Amniotic stem cell (primary cell): ENCODE data around the gene GHR.
"Not testable (repeated sequence)": the region's sequence is repeated elsewhere in the genome, so short reads cannot be mapped to it uniquely, and the experiment has no call there.

Experiments
- DNase-seq: peaks from one replicate; lab custom pipeline; 2025; lab: John Stamatoyannopoulos, UW

The GHR gene

GRCh38 chr5:42718591-42718990, 295.4 kb downstream of the GHR start:
- no peak for DNase-seq

- no peak for DNase-seq
Measured at GRCh38 chr5:42719034-42719433, 295.8 kb downstream of the GHR start.

- no peak for DNase-seq
Measured at GRCh38 chr5:42720251-42720650, 297.0 kb downstream of the GHR start.

GRCh38 chr5:42721484-42721883, 298.2 kb downstream of the GHR start:
- DNase-seq: no peak

GRCh38 chr5:42734531-42735058, 311.4 kb downstream of the GHR start:
- DNase-seq: not testable (repeated sequence)

GRCh38 chr5:42740920-42741319, 317.7 kb downstream of the GHR start:
- DNase-seq: no peak

GRCh38 chr5:42745426-42745825, 322.2 kb downstream of the GHR start:
- no peak for DNase-seq

GRCh38 chr5:42745856-42746255, 322.6 kb downstream of the GHR start:
- no peak for DNase-seq

GRCh38 chr5:42749020-42749419, 325.8 kb downstream of the GHR start:
- no peak for DNase-seq

GRCh38 chr5:42750507-42750906, 327.3 kb downstream of the GHR start:
- DNase-seq: no peak

GRCh38 chr5:42751044-42751443, 327.8 kb downstream of the GHR start:
- DNase-seq: no peak

- no peak for DNase-seq
Measured at GRCh38 chr5:42753099-42753498, 329.9 kb downstream of the GHR start.

GRCh38 chr5:42756606-42757601, 333.7 kb downstream of the GHR start, which contains the start of gene CCDC152:
Gene CCDC152, plus strand, starts transcription at chr5:42756818. Its CDS starts 2,304 bp downstream, at chr5:42759122.
- no peak for DNase-seq

GRCh38 chr5:42759456-42759855, 336.2 kb downstream of the GHR start:
- DNase-seq: no peak

- no peak for DNase-seq
Measured at GRCh38 chr5:42760426-42760825, 337.2 kb downstream of the GHR start.

GRCh38 chr5:42761791-42762190, 338.6 kb downstream of the GHR start:
- DNase-seq: no peak

- peak; percentile 5 for DNase-seq
Measured at GRCh38 chr5:42767491-42768105, 344.4 kb downstream of the GHR start.

- DNase-seq: no peak
Measured at GRCh38 chr5:42768106-42768504, 344.9 kb downstream of the GHR start.

GRCh38 chr5:42770003-42770402, 346.8 kb downstream of the GHR start:
- no peak for DNase-seq
